Measurements from ENCODE around the gene CKAP2.
A peak's percentile ranks its signal among the peaks of the same experiment; 100 is the strongest.
"Not testable (repeated sequence)": the region's sequence is repeated elsewhere in the genome, so short reads cannot be mapped to it uniquely, and the experiment has no call there.

Gene CKAP2

GRCh38 chr13:52454459-52454819 is 839 bp upstream of the CKAP2 start:
- TF ChIP-seq CTCF (IDR thresholded peaks at IDR 0.05; ENCODE audit: insufficient read depth, missing control alignments): no peak
- DNase-seq (ENCODE audit: insufficient read length, low spot score) (no peak), FAIRE-seq (no peak)

GRCh38 chr13:52455677-52456041 is 381 bp downstream of the CKAP2 start:
- no peak for FAIRE-seq
- no peak for TF ChIP-seq CTCF (IDR thresholded peaks at IDR 0.05; ENCODE audit: insufficient read depth, missing control alignments)
- peak; percentile 17 for DNase-seq (ENCODE audit: insufficient read length, low spot score)

GRCh38 chr13:52459668-52460067 is 4.4 kb downstream of the CKAP2 start:
- no peak for TF ChIP-seq CTCF (IDR thresholded peaks at IDR 0.05; ENCODE audit: insufficient read depth, missing control alignments)
- no peak for DNase-seq (ENCODE audit: insufficient read length, low spot score)
- no peak for FAIRE-seq

- no peak for TF ChIP-seq CTCF (IDR thresholded peaks at IDR 0.05; ENCODE audit: insufficient read depth, missing control alignments)
- FAIRE-seq (no peak), DNase-seq (ENCODE audit: insufficient read length, low spot score) (no peak)
Observed at GRCh38 chr13:52461265-52461664, 6.0 kb downstream of the CKAP2 start.

- no peak for TF ChIP-seq CTCF (IDR thresholded peaks at IDR 0.05; ENCODE audit: insufficient read depth, missing control alignments)
- peak; percentile 53 for FAIRE-seq
- DNase-seq (ENCODE audit: insufficient read length, low spot score): no peak
Observed at GRCh38 chr13:52463526-52463925, 8.2 kb downstream of the CKAP2 start.

- FAIRE-seq; DNase-seq (ENCODE audit: insufficient read length, low spot score): not testable (repeated sequence)
Observed at GRCh38 chr13:52468487-52468886, 13.2 kb downstream of the CKAP2 start.

GRCh38 chr13:52480677-52481428 is 25.6 kb downstream of the CKAP2 start:
- not testable (repeated sequence) for DNase-seq (ENCODE audit: insufficient read length, low spot score); FAIRE-seq

GRCh38 chr13:52487078-52487477 is 31.8 kb downstream of the CKAP2 start:
- FAIRE-seq; DNase-seq (ENCODE audit: insufficient read length, low spot score): not testable (repeated sequence)

GRCh38 chr13:52488763-52489162 is 33.5 kb downstream of the CKAP2 start:
- not testable (repeated sequence) for FAIRE-seq

GRCh38 chr13:52491015-52491414 is 35.7 kb downstream of the CKAP2 start:
- FAIRE-seq; DNase-seq (ENCODE audit: insufficient read length, low spot score): not testable (repeated sequence)

More at GRCh38 chr13:52488763-52489162, 33.5 kb downstream of the CKAP2 start:
- DNase-seq (ENCODE audit: insufficient read length, low spot score): not testable (repeated sequence)

GRCh38 chr13:52494241-52494640 is 39.0 kb downstream of the CKAP2 start:
- not testable (repeated sequence) for FAIRE-seq; DNase-seq (ENCODE audit: insufficient read length, low spot score)

GRCh38 chr13:52497979-52498378 is 42.7 kb downstream of the CKAP2 start:
- not testable (repeated sequence) for FAIRE-seq

GRCh38 chr13:52502277-52502676 is 47.0 kb downstream of the CKAP2 start:
- DNase-seq (ENCODE audit: insufficient read length, low spot score); FAIRE-seq: not testable (repeated sequence)

More at GRCh38 chr13:52497979-52498378, 42.7 kb downstream of the CKAP2 start:
- not testable (repeated sequence) for DNase-seq (ENCODE audit: insufficient read length, low spot score)

- not testable (repeated sequence) for FAIRE-seq; DNase-seq (ENCODE audit: insufficient read length, low spot score)
Observed at GRCh38 chr13:52505843-52506242, 50.6 kb downstream of the CKAP2 start.

Data from D721Med (cell line).